Measurements from ENCODE around the gene RTEL1.

DNA sequence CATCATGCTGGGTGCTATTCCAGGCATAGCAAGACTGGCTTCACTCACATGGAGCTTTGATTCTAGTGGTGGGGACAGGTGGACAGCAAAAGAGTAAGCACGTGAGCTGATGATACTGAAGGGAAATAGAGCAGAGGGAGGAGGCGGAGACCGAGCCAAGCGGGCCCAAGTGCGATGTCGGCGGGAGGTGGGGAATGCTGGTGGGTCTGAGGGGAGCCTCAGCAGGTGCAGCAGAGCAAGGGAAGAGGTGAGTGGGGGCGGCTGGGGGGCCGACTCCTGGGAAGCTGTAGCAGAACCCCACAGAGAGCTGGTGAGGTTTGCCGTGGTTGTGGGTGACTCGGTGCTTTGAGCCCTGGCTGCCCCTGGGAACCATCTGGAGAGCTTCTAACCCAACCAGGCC is 10.2 kb downstream of the RTEL1 start:
- TF ChIP-seq, protein P1, sequence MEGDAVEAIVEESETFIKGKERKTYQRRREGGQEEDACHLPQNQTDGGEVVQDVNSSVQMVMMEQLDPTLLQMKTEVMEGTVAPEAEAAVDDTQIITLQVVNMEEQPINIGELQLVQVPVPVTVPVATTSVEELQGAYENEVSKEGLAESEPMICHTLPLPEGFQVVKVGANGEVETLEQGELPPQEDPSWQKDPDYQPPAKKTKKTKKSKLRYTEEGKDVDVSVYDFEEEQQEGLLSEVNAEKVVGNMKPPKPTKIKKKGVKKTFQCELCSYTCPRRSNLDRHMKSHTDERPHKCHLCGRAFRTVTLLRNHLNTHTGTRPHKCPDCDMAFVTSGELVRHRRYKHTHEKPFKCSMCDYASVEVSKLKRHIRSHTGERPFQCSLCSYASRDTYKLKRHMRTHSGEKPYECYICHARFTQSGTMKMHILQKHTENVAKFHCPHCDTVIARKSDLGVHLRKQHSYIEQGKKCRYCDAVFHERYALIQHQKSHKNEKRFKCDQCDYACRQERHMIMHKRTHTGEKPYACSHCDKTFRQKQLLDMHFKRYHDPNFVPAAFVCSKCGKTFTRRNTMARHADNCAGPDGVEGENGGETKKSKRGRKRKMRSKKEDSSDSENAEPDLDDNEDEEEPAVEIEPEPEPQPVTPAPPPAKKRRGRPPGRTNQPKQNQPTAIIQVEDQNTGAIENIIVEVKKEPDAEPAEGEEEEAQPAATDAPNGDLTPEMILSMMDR (IDR thresholded peaks at IDR 0.05 in 8 of 11, conservative IDR thresholded peaks at IDR 0.05 in 3 of 11), result no peak
- TF ChIP-seq POLR2A (IDR thresholded peaks at IDR 0.05), result no peak
